HepG2 (cell line): ENCODE measurements around the gene DNAJC9. TPM values are rescaled to one million over a fixed set of nuclear protein-coding genes. Genes with fewer than 3 reads are reported as not detected.

Experiments used
- AHDC1 ChIP-seq: sonication (generic); formaldehyde crosslinking; IDR thresholded peaks from 2 replicates; pipeline ENCODE4 v1.5.1; 2020; ENCODE audit warnings: mild to moderate bottlenecking, missing genetic modification reagents, borderline replicate concordance
- BORCS8-MEF2B ChIP-seq: sonication (generic); formaldehyde crosslinking; IDR thresholded peaks from 2 replicates; pipeline ENCODE4 v1.8.0; 2022; ENCODE audit warnings: mild to moderate bottlenecking, missing genetic modification reagents
- ETV5 ChIP-seq: IDR thresholded peaks from 2 replicates; pipeline ENCODE4 v1.6.1; 2018; ENCODE audit warnings: missing biosample characterization, missing genetic modification reagents, inconsistent platforms, borderline replicate concordance
- GRHL1 ChIP-seq: sonication (generic); formaldehyde crosslinking; conservative IDR thresholded peaks from 2 replicates; pipeline ENCODE4 v1.8.0; 2022; ENCODE audit warnings: missing genetic modification reagents
- KDM5B ChIP-seq: sonication (generic); formaldehyde crosslinking; IDR thresholded peaks from 2 replicates; pipeline ENCODE4 v1.4.0; 2020; ENCODE audit warnings: missing genetic modification reagents, mild to moderate bottlenecking, borderline replicate concordance
- KMT2B ChIP-seq: IDR thresholded peaks from 2 replicates; pipeline ENCODE4 v1.6.1; 2016; ENCODE audit warnings: missing genetic modification reagents, missing compliant biosample characterization
- NKX3-1 ChIP-seq: sonication (generic); formaldehyde crosslinking; IDR thresholded peaks from 2 replicates; pipeline ENCODE4 v1.5.0; 2020; ENCODE audit warnings: missing genetic modification reagents
- NR1H2 ChIP-seq: sonication (generic); formaldehyde crosslinking; IDR thresholded peaks from 2 replicates; pipeline ENCODE4 v1.8.1; 2022; ENCODE audit warnings: low read depth, missing genetic modification reagents, borderline replicate concordance
- PHB2 ChIP-seq: fragments of 450-650 bp; IDR thresholded peaks from 2 replicates; pipeline ENCODE4 v1.6.1; 2018; ENCODE audit not compliant: partially characterized antibody
- SAFB2 ChIP-seq: sonication (generic); formaldehyde crosslinking; IDR thresholded peaks from 2 replicates; pipeline ENCODE4 v1.5.1; 2020; ENCODE audit warnings: missing genetic modification reagents, low read depth, mild to moderate bottlenecking, borderline replicate concordance
- SNAI1 ChIP-seq: sonication (generic); formaldehyde crosslinking; IDR thresholded peaks from 2 replicates; pipeline ENCODE4 v1.5.0; 2020; ENCODE audit warnings: mild to moderate bottlenecking, missing genetic modification reagents, borderline replicate concordance
- TEF ChIP-seq: sonication (generic); formaldehyde crosslinking; IDR thresholded peaks from 2 replicates; pipeline ENCODE4 v1.5.0; 2020; ENCODE audit warnings: missing genetic modification reagents
- ZBTB38 ChIP-seq: sonication (generic); formaldehyde crosslinking; IDR thresholded peaks from 2 replicates; pipeline ENCODE4 v1.5.1; 2020; ENCODE audit warnings: mild to moderate bottlenecking, missing genetic modification reagents
- ZNF431 ChIP-seq: sonication (generic); formaldehyde crosslinking; IDR thresholded peaks from 2 replicates; pipeline ENCODE4 v1.9.0; 2022; ENCODE audit warnings: missing genetic modification reagents, low read depth, mild to moderate bottlenecking, borderline replicate concordance
- ZNF460 ChIP-seq: sonication (generic); formaldehyde crosslinking; IDR thresholded peaks from 2 replicates; pipeline ENCODE4 v1.5.1; 2020; ENCODE audit warnings: missing genetic modification reagents, mild to moderate bottlenecking, borderline replicate concordance
- ZNF530 ChIP-seq: sonication (generic); formaldehyde crosslinking; IDR thresholded peaks from 2 replicates; pipeline ENCODE4 v1.5.0; 2020; ENCODE audit warnings: low read depth, mild to moderate bottlenecking, missing genetic modification reagents
- ZNF549 ChIP-seq: sonication (generic); formaldehyde crosslinking; IDR thresholded peaks from 2 replicates; pipeline ENCODE4 v1.5.0; 2020; ENCODE audit warnings: missing genetic modification reagents
- ZNF674 ChIP-seq: sonication (generic); formaldehyde crosslinking; IDR thresholded peaks from 2 replicates; pipeline ENCODE4 v1.5.0; 2020; ENCODE audit warnings: low read depth, mild to moderate bottlenecking, missing genetic modification reagents
- ZSCAN20 ChIP-seq: sonication (generic); formaldehyde crosslinking; IDR thresholded peaks from 2 replicates; pipeline ENCODE4 v1.4.0; 2020; ENCODE audit warnings: missing genetic modification reagents, mild to moderate bottlenecking, borderline replicate concordance
- ZSCAN31 ChIP-seq: sonication (generic); formaldehyde crosslinking; IDR thresholded peaks from 2 replicates; pipeline ENCODE4 v1.5.0; 2020; ENCODE audit warnings: low read depth, mild to moderate bottlenecking, missing genetic modification reagents
- ZSCAN9 ChIP-seq: IDR thresholded peaks from 2 replicates; pipeline ENCODE4 v1.6.1; 2016; ENCODE audit warnings: borderline replicate concordance
- polyA plus RNA-seq, 8 experiments: library from polyadenylated mRNA; depleted of rRNA in 3 of 8; stranded (reverse) in 7 of 8; unstranded in 1 of 8; fragments of >200 nt; fragmentation: Illumina TruSeq in 4 of 8; extraction: Trizol in 4 of 8; gene quantifications; 2 replicates each; pipeline versions ENCODE4 v1.2.1 to v1.2.3, GENCODE V29; 2011 to 2016; ENCODE audit warnings: low read depth in 4 of 8, missing spikeins in 1 of 8, mixed read lengths in 1 of 8; ENCODE audit not compliant: insufficient read depth in 1 of 8
- total RNA-seq, 5 experiments: library from RNA; depleted of rRNA; stranded (reverse); fragments of >200 nt; fragmentation: Illumina TruSeq; extraction: Trizol; gene quantifications; 2 replicates each; pipeline ENCODE4 v1.2.3, GENCODE V29; 2016; ENCODE audit warnings: low read depth in 1 of 5

DNAJC9 gene
- total and polyA plus RNA-seq, 2 of the 13 experiments (the other 11 are each of a cell fraction or from before 2014, with no cell fraction given) = 15.9 to 60.3 TPM

DNA sequence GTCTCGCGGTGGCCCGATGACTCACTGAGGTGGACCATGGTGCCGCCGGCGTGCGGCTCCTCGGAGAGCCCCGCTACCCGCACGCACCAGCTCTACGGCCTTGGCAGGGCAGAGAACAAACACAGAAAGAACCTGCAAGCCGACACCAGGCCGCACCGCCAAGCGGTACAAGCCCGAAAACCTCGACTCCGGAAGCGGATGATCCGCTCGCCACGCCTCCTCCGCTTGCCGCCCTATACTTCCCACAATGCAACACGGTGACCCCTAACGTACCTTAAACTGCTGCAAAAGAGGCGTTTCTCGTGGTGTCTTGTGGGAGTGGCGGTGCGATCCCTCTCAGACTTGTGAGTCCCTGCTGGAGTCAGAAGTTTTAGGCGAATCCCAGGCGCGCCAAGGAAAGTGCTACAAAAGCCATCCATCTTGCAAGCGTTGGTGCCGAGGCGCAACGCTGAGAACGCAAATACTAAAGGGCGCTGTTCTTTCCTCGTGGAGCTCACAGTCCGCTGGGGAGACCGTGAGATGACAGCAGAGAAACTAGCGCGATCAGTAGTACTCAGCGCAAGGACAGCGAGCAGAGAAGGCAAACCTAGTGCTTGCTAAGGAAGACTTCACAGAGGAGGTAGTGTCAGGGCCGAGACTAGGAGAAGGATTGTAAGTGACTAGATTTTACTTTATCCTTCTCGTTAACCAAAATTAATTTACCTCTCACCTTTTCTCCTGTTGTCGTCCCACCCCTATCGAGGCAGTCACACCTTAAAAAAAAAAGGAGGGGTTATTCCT lies 5.6 kb upstream of the DNAJC9 start, which contains the start of gene MRPS16 (continued):
- 0 out of 2 replicates have a peak, but pooled peaks have one; percentile 34 for TF ChIP-seq NR1H2 (CRISPR knock-in tag)
- TF ChIP-seq ZSCAN31 (CRISPR knock-in tag) = peak; percentile 55; the same call in 1 of the 2 replicates
- TF ChIP-seq ETV5 (CRISPR knock-in tag) = peak; percentile 95
- no peak for TF ChIP-seq ZNF530
- TF ChIP-seq ZNF549 (CRISPR knock-in tag) = no peak
- TF ChIP-seq BORCS8-MEF2B (CRISPR knock-in tag) = no peak; the same call in 1 of the 2 replicates
- no peak; the same call in 1 of the 2 replicates for TF ChIP-seq TEF
- no peak for TF ChIP-seq GRHL1 (CRISPR knock-in tag)
- TF ChIP-seq ZNF674 = no peak
- TF ChIP-seq SNAI1 (CRISPR knock-in tag) = 0 out of 2 replicates have a peak, but pooled peaks have one; percentile 68
- peak; percentile 41; the same call in 1 of the 2 replicates for TF ChIP-seq ZSCAN20 (CRISPR knock-in tag)
- peak; percentile 50; the same call in 1 of the 2 replicates for TF ChIP-seq AHDC1
- peak; percentile 80 for TF ChIP-seq ZNF431 (CRISPR knock-in tag)
- peak; percentile 63; the same call in 1 of the 2 replicates for TF ChIP-seq ZBTB38 (CRISPR knock-in tag)
- no peak for TF ChIP-seq SAFB2 (CRISPR knock-in tag)
- no peak for TF ChIP-seq NKX3-1 (CRISPR knock-in tag)
- no peak; the same call in 1 of the 2 replicates for TF ChIP-seq ZNF460 (CRISPR knock-in tag)
- peak; percentile 55; the same call in 1 of the 2 replicates for TF ChIP-seq ZSCAN9
- TF ChIP-seq KDM5B = peak; percentile 77; the same call in 1 of the 2 replicates
- TF ChIP-seq PHB2 = no peak
- TF ChIP-seq KMT2B = peak; percentile 97
